22Rv1 (cell line): Measurements from ENCODE around the gene PDXK.

ENCODE experiments used
- H3K27ac ChIP-seq: fragments of 450-650 bp; 2 replicates; pipeline ENCODE4 v1.5.1; 2017
- ZFX ChIP-seq: fragments of 450-650 bp; IDR thresholded peaks from 2 replicates; pipeline ENCODE4 v1.6.1; 2017; ENCODE audit warnings: antibody characterized with exemption, borderline replicate concordance
- TF ChIP-seq, protein P1 (sequence below): fragments of 450-650 bp; IDR thresholded peaks from 2 replicates; pipeline ENCODE4 v1.5.1; 2017; ENCODE audit warnings: mild to moderate bottlenecking

The PDXK gene

DNA sequence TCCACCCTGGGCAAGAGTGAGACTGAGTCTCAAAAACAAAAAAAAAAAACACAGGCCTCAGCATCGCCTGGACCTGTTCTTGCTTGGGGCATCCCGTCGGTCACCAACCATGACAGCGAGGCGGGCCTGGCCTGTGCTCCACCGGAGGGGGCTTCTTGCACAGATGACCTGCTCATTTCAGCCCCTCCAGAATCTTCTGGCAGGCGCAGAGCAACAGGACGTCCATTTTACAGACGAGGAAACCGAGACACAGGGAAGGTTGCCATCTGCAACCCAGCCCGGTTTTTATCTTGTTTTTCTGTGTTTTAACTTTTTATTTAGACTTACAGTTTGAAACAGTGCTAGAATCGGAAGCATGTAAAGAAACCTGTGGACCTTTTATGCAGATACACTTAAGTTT is 56.3 kb downstream of the PDXK start:
- H3K27ac ChIP-seq = peak overlapping the region; percentile 77
- TF ChIP-seq, protein P1, sequence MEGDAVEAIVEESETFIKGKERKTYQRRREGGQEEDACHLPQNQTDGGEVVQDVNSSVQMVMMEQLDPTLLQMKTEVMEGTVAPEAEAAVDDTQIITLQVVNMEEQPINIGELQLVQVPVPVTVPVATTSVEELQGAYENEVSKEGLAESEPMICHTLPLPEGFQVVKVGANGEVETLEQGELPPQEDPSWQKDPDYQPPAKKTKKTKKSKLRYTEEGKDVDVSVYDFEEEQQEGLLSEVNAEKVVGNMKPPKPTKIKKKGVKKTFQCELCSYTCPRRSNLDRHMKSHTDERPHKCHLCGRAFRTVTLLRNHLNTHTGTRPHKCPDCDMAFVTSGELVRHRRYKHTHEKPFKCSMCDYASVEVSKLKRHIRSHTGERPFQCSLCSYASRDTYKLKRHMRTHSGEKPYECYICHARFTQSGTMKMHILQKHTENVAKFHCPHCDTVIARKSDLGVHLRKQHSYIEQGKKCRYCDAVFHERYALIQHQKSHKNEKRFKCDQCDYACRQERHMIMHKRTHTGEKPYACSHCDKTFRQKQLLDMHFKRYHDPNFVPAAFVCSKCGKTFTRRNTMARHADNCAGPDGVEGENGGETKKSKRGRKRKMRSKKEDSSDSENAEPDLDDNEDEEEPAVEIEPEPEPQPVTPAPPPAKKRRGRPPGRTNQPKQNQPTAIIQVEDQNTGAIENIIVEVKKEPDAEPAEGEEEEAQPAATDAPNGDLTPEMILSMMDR = no peak
- TF ChIP-seq ZFX = no peak

DNA sequence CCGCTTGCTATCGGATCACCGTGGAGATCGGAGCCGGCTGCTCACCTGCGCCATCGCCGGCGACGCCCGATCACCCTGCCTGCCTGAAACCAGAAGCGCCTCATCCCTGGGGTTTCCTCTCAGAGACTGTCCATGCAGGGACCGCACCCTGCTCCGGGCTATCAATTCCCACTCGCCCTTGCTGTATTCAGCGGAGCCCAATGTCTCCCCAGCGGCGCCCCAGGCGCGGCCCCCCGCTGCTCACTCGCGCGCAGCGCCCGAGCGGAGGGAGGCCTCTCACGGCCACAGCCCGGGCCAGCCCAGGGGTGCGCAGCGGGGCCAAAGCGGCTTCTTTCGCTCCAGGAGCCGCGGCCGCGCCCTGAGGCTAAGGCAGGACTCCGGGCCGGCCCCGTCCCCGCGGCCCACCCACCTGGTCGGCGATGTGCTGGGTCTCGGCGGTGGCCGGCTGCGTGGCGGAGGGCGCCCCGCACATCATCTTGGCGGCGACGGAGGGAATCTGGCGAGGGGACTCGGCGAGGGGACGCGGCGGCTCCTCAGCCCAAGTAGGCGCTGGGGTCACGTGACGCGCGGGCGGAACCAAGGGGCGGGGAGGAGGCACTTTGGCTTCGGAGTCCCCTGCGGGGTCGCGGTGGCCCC is 57.0 kb downstream of the PDXK start, which contains the start of gene CSTB:
Gene CSTB, minus strand, starts transcription at position 514 of the 636 bp plus-strand sequence. Its CDS starts 39 bp downstream, at position 475.
- TF ChIP-seq, protein P1 = 0 out of 2 replicates have a peak, but pooled peaks have one; percentile 14
- TF ChIP-seq ZFX = no peak
- H3K27ac ChIP-seq = peak within 1 kb of the TSS; percentile 77

DNA sequence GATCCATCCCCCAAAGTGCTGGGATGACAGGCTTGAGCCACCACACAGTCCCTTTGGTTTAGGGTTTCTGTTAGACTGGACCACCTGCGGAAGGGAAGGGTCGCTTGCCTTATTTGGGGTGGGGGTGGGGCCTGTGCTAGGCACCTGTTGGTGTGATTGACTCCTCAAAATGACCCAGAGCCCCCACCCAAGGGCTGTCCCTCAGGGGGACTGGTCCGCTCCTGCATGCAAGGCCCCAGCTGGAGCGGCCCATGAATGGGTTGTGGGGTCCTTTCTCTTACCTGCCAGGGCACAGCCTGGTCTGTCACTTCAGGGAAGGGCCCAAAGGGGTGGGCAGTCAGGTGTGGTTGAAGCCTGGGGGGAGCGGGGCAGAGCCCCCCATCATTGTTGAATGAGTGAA is 59.0 kb downstream of the PDXK start:
- H3K27ac ChIP-seq = no peak overlapping the region
- TF ChIP-seq, protein P1 = no peak
- no peak for TF ChIP-seq ZFX

DNA sequence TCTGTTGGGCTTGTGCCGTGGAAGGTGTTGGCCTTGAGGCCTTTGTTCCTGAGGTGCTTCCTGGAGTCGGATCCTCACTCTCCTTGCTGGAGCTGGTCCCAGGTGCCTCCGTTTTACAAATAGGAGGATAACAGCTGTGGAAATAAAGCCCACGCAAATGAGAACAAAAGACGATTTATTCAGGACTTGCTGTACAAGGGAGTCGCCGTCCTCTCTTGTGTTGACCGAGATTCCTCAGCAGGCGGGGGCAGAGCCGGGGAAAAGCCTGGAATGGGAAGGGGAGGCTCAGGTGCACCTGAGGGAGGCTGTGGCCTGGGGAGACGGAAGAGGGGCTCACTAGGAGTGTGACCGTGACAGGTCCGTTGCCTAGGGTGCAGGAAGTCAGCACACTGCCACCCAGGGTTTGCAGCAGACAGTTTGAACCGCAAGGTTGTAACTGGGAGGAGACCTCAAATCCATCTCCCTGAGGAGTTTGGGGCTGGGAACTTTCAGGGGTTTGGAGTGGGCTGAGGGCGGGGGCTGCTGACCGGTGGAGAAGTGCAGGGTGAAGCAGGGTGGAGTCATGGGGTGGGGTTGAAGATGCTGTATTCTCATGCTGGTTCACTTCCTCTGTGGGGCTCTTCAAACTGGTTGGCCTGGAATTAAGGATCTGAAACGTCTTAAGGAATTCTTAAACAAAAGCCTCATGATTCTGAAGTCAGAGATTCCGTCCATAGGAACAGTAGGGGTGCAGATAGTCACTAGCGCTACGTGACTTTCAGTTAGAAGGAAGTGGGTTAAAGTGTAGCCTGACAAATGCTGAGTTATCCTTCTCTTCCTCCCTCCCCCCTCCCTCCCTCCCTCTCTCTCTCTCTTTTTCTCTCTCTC is 59.8 kb downstream of the PDXK start:
- H3K27ac ChIP-seq = no peak overlapping the region
- TF ChIP-seq, protein P1 = no peak
- TF ChIP-seq ZFX = no peak

DNA sequence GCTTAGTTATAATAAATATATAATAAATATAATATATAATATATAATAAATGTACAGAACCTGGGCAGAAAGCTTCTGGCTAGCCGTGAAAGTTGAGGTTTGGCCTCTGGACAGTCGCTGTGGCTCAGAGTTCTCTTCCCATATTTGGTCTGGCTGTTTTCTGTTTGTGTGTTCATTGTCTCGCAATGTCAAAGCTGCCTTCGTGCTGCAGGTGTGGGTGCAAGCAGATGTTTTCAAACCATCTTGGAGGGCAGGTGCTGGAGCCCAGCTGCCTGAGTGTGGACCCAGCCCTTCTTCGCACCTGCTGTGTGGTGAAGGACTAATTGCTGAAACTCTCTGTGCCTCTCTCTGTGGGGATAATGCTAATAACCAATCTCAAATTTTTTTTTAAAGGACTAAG is 60.7 kb downstream of the PDXK start:
- TF ChIP-seq ZFX = no peak
- TF ChIP-seq, protein P1 = no peak
- no peak overlapping the region for H3K27ac ChIP-seq

DNA sequence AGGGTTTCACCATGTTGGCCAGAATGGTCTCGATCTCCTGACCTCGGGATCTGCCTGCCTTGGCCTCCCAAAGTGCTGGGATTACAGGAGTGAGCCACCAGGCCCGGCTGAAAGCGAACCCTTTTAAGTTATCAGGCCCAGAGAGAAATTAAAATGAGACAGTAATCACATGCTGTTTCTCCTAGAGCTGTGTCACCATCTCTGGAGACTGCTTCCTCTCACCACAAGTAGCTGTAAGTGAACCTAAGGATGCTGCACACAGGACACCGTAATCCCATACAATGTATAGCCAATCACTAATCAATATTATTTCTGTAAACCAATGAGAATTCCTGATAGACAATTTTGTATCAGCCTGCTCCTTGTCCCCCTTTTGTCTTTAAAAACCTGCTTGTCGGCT is 62.9 kb downstream of the PDXK start:
- H3K27ac ChIP-seq = no peak overlapping the region
- no peak for TF ChIP-seq ZFX
- TF ChIP-seq, protein P1 = no peak
